HG03103 (cell line): Measurements from ENCODE around the gene LYST.
"Not testable (repeated sequence)": the region's sequence is repeated elsewhere in the genome, so short reads cannot be mapped to it uniquely, and the experiment has no call there.

Experiments
- ATAC-seq: cut with Tn5 transposase; IDR thresholded peaks from one replicate; pipeline ENCODE4 v1.9.1; 2021; ENCODE audit warnings: low read depth; ENCODE audit not compliant: unreplicated experiment

The LYST gene

GRCh38 chr1:235825229-235825628 lies 41.5 kb downstream of the LYST start:
- ATAC-seq = no peak

DNA sequence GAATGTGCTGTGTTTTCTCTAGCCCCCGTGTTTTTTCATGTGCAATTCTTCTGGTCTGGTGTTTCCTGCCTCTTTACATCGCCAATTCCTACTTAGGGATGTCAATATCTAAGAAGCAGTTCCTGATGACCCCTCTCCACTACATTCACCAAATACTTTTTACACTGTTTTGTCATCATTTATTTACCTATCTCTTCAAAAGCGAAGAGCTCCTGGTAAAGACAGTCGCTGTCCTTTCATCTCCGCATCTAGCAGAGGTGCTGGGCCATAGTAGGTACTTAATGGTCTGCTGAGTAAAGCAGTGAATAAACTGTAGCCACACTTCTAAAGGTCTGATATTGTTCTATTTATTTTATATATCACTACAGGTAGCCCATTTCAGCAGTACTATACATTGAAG lies 43.0 kb downstream of the LYST start:
- no peak for ATAC-seq

- ATAC-seq = no peak
These were observed 44.0 kb downstream of the LYST start for GRCh38 chr1:235822685-235823084.

DNA sequence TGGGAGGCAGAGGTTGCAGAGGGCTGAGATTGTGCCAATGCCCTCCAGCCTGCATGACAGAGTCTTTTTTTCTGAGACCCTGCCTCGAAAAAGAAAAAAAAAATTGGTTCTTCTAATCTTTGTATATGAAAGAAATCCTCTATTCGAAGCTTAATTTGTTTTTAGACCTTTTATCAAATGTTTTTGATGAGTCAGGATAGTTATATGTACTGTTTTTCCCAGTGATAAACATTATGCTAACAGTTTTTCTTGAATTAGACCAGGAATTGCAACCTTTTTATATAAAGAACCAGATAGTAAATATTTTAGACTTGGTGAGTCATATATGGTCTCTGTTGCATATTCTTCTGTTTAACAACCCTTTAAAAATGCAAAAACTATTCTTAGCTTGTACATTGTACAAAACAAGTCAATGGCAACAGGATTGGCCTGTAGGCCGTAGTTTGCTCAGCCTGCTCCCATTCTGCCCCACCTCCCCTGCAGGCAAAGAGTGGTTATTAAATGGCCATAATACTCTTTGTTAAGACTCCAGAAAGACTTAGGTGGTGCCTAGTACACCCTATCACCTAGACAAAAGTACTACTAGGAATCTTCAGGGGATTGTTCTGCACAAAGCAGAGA lies 45.2 kb downstream of the LYST start:
- ATAC-seq = no peak

DNA sequence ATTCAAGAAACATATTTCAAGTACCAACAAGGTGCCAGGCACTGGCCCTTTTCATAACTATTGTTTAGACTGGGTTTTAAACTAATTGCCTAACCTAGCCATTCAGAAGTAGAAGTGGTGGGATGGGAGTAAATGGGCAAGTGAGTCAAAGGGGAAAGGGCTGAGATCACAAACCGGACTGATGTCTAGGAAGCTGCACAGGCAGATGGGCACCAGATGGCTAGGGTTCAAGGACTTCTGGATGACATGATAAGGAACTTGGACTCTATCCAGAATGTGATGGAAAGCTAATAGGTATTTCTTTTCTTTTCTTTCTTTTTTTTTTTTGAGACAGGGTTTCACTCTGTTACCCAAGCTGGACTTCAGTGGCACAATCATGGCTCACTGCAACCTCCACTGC lies 46.6 kb downstream of the LYST start:
- ATAC-seq = no peak

DNA sequence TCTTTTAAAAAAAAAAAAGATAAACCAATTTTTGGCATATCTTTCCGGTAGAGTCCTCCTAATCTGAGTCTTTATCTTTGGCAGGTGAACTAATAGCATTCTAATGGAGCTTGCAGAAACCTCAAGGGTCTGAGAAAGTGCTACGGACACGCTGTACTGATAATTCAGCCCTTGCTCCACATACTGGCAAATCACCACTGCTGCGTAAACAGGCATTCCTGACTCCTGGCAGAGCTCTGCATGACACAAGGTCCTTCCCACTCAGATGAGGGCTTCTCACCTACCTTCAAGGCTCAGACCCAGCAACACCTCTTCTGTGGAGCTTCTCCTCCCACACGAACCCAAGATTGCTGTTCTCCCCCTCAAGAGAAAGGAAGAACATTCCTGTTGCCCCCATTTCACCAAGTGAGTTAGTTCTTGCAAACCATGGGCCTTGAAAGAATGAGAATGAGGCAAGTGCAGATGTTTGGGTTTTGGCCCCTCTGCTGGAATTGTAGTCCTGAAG lies 48.0 kb downstream of the LYST start:
- ATAC-seq = no peak

- ATAC-seq = no peak
These were observed 49.5 kb downstream of the LYST start for GRCh38 chr1:235817101-235817728.

GRCh38 chr1:235809688-235810397 lies 56.9 kb downstream of the LYST start:
- no peak for ATAC-seq

DNA sequence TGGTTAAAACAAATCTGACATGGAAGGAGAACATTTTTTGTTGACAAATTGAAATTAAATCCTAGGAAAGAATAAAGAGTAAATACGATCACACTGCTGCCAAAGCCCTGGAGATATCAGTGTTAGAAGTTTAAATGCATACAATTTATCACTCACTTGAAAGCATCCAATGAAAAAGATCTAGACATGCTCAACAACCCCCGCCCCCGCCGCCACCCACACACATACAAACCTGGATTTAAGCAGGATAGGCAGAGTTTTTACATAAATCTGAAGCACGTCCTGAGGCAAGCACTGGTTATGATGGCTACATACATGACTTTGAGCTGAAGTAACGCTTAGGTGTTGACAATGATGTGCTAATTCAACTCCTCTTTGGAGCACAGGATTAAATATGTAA lies 58.5 kb downstream of the LYST start:
- ATAC-seq = no peak

GRCh38 chr1:235806123-235806522 lies 60.6 kb downstream of the LYST start:
- no peak for ATAC-seq

DNA sequence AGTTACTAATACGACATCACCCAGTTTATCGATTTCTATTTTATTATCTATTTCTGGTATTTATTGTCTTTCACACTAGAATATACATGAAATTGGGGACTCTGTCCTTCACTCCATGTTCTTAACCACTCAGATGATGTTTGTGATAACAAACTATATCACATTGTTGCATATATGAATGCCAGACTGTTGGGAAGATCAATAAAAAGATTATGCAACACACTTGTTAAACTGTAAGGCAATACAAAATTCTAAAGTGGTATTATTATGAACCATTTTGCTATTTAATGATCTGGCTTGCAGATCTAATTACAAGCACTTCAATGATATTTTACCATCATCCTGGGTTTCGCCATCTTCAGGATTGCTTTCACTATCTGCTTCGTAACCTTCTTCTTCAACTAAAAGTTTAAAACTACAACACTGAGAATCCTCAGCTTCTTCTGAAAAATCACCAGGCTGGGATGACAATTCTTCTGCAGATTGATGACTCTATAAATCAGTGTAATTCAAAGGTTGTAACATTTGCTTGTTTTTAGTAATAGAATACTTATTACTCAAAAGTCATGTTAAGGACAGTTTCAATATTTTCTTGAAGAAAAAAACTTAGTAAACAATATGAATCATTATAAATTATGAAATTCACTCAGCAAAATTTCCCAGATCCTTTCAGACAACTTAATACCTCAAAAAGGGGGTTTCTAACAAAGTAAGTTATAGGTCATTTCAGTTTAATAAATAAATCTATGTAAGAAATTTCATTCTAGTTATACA lies 63.9 kb downstream of the LYST start:
- no peak for ATAC-seq

DNA sequence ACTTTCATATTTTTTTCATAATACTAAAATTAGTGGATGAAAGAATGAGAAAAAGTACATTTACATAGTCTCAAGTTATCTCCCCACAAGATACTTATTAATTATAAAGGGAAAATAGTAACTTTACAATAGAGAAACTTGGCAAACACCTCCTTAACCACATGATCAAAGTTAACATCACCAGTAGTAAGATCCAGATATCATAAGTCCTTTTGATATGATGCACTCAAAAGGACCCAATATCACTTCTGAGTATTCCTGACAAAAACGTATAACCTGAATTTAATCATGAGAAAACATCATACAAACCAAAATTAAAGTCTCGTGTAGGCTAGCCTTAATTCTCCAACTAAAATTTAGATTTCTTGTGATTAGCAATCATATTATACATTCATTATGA lies 67.4 kb downstream of the LYST start:
- no peak for ATAC-seq

DNA sequence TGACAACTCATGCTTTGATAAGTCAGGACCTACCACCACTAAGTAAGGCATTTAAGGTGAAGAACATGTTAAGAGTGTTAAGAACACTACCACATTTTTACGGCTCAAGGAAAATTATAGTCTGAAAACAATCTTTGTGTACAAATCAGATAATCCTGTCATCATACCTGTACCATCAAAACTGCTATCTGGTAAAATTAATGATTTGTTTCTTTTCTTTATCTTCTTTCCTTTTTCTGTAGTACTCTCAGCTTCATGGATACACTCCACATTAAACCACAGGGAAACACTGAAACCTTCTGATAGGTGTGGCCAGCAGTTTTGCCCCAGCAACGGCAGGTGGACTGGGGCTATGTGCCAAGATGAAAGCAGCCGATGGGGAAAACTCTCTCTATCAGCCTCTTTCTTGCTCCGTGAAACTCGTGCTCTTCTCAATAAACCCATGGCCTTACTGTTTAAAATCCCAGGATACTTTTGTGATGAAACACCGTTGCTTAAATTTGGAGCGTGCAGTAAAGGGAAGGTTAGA lies 75.1 kb downstream of the LYST start:
- no peak for ATAC-seq

DNA sequence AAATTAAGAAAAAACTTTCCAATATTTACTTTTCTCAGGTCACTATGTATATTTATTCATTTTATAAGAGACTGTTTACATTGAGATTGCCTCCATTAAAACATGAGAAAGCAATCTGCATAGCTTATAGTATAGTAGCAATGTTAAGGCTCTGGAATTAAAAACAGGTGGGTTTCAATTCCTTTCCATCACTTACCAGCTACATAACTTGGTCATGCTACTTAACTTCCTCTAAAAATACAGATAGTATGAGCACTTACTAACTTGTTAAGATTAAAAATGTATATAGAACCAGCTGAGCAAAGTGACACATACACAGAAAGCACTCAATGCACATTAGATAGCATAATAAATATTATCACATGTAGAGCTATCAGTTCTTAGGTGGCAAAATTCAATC lies 76.6 kb downstream of the LYST start:
- ATAC-seq = no peak

GRCh38 chr1:235786227-235786898 lies 80.3 kb downstream of the LYST start:
- ATAC-seq = not testable (repeated sequence)

DNA sequence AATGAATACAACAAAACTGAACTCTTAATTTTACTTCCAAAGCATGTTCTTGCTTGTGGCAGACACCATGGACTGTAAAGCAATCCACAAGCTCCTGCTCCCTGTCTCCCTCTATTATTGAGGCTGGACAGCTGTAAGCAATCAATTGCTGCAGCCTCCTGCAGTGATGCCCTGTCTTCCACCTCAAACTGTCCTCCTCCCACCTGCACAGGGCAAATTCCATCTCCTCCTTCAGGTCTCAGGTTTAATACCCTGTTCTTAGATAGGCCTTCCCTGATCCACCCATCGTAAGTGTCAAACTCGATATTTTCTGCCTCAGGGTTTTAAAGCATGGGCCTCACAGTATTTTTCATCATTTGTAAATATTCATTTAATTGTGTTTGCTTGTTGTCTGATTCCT lies 81.8 kb downstream of the LYST start:
- ATAC-seq = no peak

- ATAC-seq = no peak
These were observed 83.4 kb downstream of the LYST start for GRCh38 chr1:235783148-235783776.

DNA sequence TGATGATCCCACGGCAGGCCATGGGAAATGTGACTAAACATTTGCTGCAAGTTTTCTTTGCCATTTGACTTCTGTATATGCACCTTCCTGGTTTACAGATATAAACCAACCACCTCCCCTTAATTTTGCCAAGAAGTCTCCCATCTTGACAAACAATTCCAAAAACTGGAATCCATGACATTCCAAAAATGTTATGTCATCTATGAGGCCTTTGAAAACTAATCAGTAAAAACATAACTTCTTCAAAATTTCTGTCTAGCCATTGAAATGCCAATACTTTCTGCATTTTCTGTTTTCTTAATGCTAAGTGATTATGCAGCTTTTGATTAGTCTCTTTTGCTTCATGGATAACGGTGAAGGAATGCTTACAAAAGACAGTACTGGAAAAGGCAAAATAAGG lies 84.1 kb downstream of the LYST start:
- ATAC-seq = no peak

DNA sequence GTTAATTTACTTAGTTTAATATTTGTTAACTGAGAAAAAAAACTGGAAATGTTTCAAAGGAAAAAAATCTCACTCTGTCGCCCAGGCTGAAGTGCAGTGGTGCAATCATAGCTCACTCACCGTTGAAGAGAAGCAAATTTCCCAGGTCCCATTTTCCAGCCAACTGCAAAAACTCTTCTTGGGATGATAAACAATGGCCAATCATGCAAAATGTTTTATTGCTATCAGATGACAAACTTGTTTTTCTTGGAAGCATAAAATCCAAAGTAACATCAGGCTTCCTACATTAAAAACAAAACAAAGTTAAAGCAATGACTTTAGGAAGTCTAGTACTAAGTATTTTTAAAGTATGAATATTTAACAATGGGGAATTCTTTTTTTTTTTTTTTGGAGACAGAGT lies 84.9 kb downstream of the LYST start:
- ATAC-seq = no peak

- no peak for ATAC-seq
These were observed 86.9 kb downstream of the LYST start for GRCh38 chr1:235779770-235780169.
